ENCODE measurements around the gene ADORA2A. TPM values are rescaled to one million over a fixed set of nuclear protein-coding genes. Genes with fewer than 3 reads are reported as not detected.

Gene ADORA2A
- total RNA-seq, 2 donors from 2014 or later: 14.5 to 47.6 TPM

GRCh38 chr22:24481641-24482040 lies 54.2 kb downstream of the ADORA2A start:
- TF ChIP-seq CTCF (IDR thresholded peaks at IDR 0.05): no peak
- Histone ChIP-seq H3K4me1 (ENCODE audit: control insufficient read depth in 1 of 2, low read depth in 2 of 2) (peaks cover 0 to 5% of the 10 kb centered on the region in 2 donors), H3K27me3 (replicated peaks; ENCODE audit: insufficient read depth) (no peaks in the 10 kb centered on the region), H3K9me3 (no peaks in the 10 kb centered on the region), H3K4me3 (no peak overlapping the region), H3K36me3 (no peaks in the 10 kb centered on the region), H3K27ac (no peak overlapping the region)
- ATAC-seq (ENCODE audit: insufficient number of reproducible peaks, low FRiP score, low read depth) (no peak), DNase-seq (ENCODE audit: low spot score) (no peak)

GRCh38 chr22:24482575-24482974 lies 55.2 kb downstream of the ADORA2A start:
- TF ChIP-seq CTCF (IDR thresholded peaks at IDR 0.05): no peak
- Histone ChIP-seq H3K4me1 (ENCODE audit: control insufficient read depth in 1 of 2, low read depth in 2 of 2) (peaks cover 0 to 5% of the 10 kb centered on the region in 2 donors), H3K36me3 (no peaks in the 10 kb centered on the region), H3K9me3 (no peaks in the 10 kb centered on the region), H3K27me3 (replicated peaks; ENCODE audit: insufficient read depth) (no peaks in the 10 kb centered on the region), H3K27ac (no peak overlapping the region), H3K4me3 (no peak overlapping the region)
- ATAC-seq (ENCODE audit: insufficient number of reproducible peaks, low FRiP score, low read depth) (no peak), DNase-seq (ENCODE audit: low spot score) (no peak)

GRCh38 chr22:24482998-24483397 lies 55.6 kb downstream of the ADORA2A start:
- ATAC-seq (ENCODE audit: insufficient number of reproducible peaks, low FRiP score, low read depth) (no peak), DNase-seq (ENCODE audit: low spot score) (no peak)
- Histone ChIP-seq H3K9me3 (no peaks in the 10 kb centered on the region), H3K4me3 (no peak overlapping the region), H3K36me3 (no peaks in the 10 kb centered on the region), H3K27me3 (replicated peaks; ENCODE audit: insufficient read depth) (no peaks in the 10 kb centered on the region), H3K27ac (no peak overlapping the region), H3K4me1 (ENCODE audit: control insufficient read depth in 1 of 2, low read depth in 2 of 2) (peaks cover 0 to 5% of the 10 kb centered on the region in 2 donors)
- no peak for TF ChIP-seq CTCF (IDR thresholded peaks at IDR 0.05)

- DNase-seq (ENCODE audit: low spot score) (no peak), ATAC-seq (ENCODE audit: insufficient number of reproducible peaks, low FRiP score, low read depth) (no peak)
- H3K36me3 ChIP-seq: no peaks in the 10 kb centered on the region
- no peak overlapping the region for H3K4me3 ChIP-seq
- H3K27me3 ChIP-seq (replicated peaks; ENCODE audit: insufficient read depth): no peaks in the 10 kb centered on the region
- peaks cover 0 to 5% of the 10 kb centered on the region in 2 donors for H3K4me1 ChIP-seq (ENCODE audit: control insufficient read depth in 1 of 2, low read depth in 2 of 2)
- TF ChIP-seq CTCF (IDR thresholded peaks at IDR 0.05): no peak
- no peak overlapping the region for H3K27ac ChIP-seq
- no peaks in the 10 kb centered on the region for H3K9me3 ChIP-seq
Measured at GRCh38 chr22:24483976-24484545, 56.7 kb downstream of the ADORA2A start.

- Histone ChIP-seq H3K27me3 (replicated peaks; ENCODE audit: insufficient read depth) (no peaks in the 10 kb centered on the region), H3K4me1 (ENCODE audit: control insufficient read depth in 1 of 2, low read depth in 2 of 2) (peaks cover 0 to 5% of the 10 kb centered on the region in 2 donors), H3K9me3 (no peaks in the 10 kb centered on the region), H3K27ac (no peak overlapping the region), H3K36me3 (no peaks in the 10 kb centered on the region), H3K4me3 (no peak overlapping the region)
- no peak for TF ChIP-seq CTCF (IDR thresholded peaks at IDR 0.05)
- ATAC-seq (ENCODE audit: insufficient number of reproducible peaks, low FRiP score, low read depth): no peak
- no peak for DNase-seq (ENCODE audit: low spot score)
Measured at GRCh38 chr22:24485170-24485569, 57.8 kb downstream of the ADORA2A start.
